Measurements from ENCODE around the gene CAMTA1.

- TF ChIP-seq, protein P1, sequence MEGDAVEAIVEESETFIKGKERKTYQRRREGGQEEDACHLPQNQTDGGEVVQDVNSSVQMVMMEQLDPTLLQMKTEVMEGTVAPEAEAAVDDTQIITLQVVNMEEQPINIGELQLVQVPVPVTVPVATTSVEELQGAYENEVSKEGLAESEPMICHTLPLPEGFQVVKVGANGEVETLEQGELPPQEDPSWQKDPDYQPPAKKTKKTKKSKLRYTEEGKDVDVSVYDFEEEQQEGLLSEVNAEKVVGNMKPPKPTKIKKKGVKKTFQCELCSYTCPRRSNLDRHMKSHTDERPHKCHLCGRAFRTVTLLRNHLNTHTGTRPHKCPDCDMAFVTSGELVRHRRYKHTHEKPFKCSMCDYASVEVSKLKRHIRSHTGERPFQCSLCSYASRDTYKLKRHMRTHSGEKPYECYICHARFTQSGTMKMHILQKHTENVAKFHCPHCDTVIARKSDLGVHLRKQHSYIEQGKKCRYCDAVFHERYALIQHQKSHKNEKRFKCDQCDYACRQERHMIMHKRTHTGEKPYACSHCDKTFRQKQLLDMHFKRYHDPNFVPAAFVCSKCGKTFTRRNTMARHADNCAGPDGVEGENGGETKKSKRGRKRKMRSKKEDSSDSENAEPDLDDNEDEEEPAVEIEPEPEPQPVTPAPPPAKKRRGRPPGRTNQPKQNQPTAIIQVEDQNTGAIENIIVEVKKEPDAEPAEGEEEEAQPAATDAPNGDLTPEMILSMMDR (IDR thresholded peaks at IDR 0.05): no peak
- TF ChIP-seq EZH2 (IDR thresholded peaks at IDR 0.05) (no peak), EZH2phosphoT487 (IDR thresholded peaks at IDR 0.05) (no peak)
Measured at GRCh38 chr1:7526867-7527732, 741.8 kb downstream of the CAMTA1 start.

Measured in neural progenitor cell (in vitro differentiated cells).